Smooth muscle cell (in vitro differentiated cells): Measurements from ENCODE around the gene FAF2. TPM values are rescaled to one million over a fixed set of nuclear protein-coding genes. Genes with fewer than 3 reads are reported as not detected.

Experiments
- DNase-seq: peaks from one replicate; lab custom pipeline; 2025; ENCODE audit not compliant: unreplicated experiment; lab: John Stamatoyannopoulos, UW
- H2AFZ ChIP-seq: fragments of 200-600 bp; sonication (generic); 2 replicates; pipeline ENCODE4 v1.6.0; 2016; ENCODE audit warnings: antibody characterized with exemption, low read depth, mild to moderate bottlenecking
- H3F3A ChIP-seq: fragments of 200-600 bp; sonication (generic); 2 replicates; pipeline ENCODE4 v1.6.0; 2017; ENCODE audit warnings: antibody characterized with exemption, low read depth
- H3K27ac ChIP-seq: fragments of 200-600 bp; sonication (generic); 2 replicates; pipeline ENCODE4 v1.5.1; 2016; ENCODE audit warnings: low read depth, mild to moderate bottlenecking
- H3K27me3 ChIP-seq: fragments of 200-600 bp; sonication (generic); 2 replicates; pipeline ENCODE4 v1.6.1; 2016; ENCODE audit warnings: low read depth, mild to moderate bottlenecking
- H3K36me3 ChIP-seq: fragments of 200-600 bp; sonication (generic); 2 replicates; pipeline ENCODE4 v1.5.1; 2016; ENCODE audit warnings: low read depth
- H3K4me1 ChIP-seq: fragments of 200-600 bp; sonication (generic); 2 replicates; pipeline ENCODE4 v1.5.1; 2016; ENCODE audit warnings: low read depth
- H3K4me2 ChIP-seq: fragments of 200-600 bp; sonication (generic); 2 replicates; pipeline ENCODE4 v1.6.0; 2016; ENCODE audit warnings: mild to moderate bottlenecking
- H3K4me3 ChIP-seq: fragments of 200-600 bp; sonication (generic); 2 replicates; pipeline ENCODE4 v1.5.1; 2016; ENCODE audit warnings: mild to moderate bottlenecking
- H3K79me2 ChIP-seq: fragments of 200-600 bp; sonication (generic); 2 replicates; pipeline ENCODE4 v1.6.0; 2016; ENCODE audit warnings: low read depth, mild to moderate bottlenecking
- H3K9ac ChIP-seq: fragments of 200-600 bp; sonication (generic); 2 replicates; pipeline ENCODE4 v1.6.0; 2016; ENCODE audit warnings: low read depth
- H3K9me3 ChIP-seq: fragments of 200-600 bp; sonication (generic); replicated peaks from 2 replicates; pipeline ENCODE4 v1.5.1; 2016; ENCODE audit warnings: low read depth
- H4K20me1 ChIP-seq: fragments of 200-600 bp; sonication (generic); 2 replicates; pipeline ENCODE4 v1.6.0; 2016; ENCODE audit warnings: low read depth
- CTCF ChIP-seq: fragments of 200-600 bp; sonication (generic); IDR thresholded peaks from 2 replicates; pipeline ENCODE4 v1.5.1; 2017; ENCODE audit warnings: borderline replicate concordance, mild to moderate bottlenecking, antibody characterized with exemption; ENCODE audit not compliant: insufficient read depth, poor library complexity, severe bottlenecking
- WGBS: methylation state at CpG from one replicate; pipeline ENCODE4 v1.1.7; 2016; ENCODE audit warnings: low lambda C conversion rate; 5-methylcytosine and 5-hydroxymethylcytosine counted together
- polyA plus RNA-seq: library from polyadenylated mRNA; unstranded; fragments of >200 nt; fragmentation: Nextera tagmentation; extraction: Ambion mirVana; gene quantifications from 2 replicates; pipeline ENCODE4 v1.2.1, GENCODE V29; 2016
- total RNA-seq: library from RNA; depleted of rRNA; stranded (reverse); fragments of >200 nt; gene quantifications from 2 replicates; pipeline ENCODE4 v1.2.3, GENCODE V29; 2014

Gene FAF2
- total and polyA plus RNA-seq, 2 experiments from 2014 or later = 38.2 to 51.3 TPM

- Histone ChIP-seq H3K36me3 (no peaks in the 10 kb centered on the region), H4K20me1 (peaks cover 90% of the 10 kb centered on the region)
- no peak for DNase-seq
Observed at GRCh38 chr5:176474476-176474875, 26.3 kb downstream of the FAF2 start.

GRCh38 chr5:176481711-176482110 lies 33.5 kb downstream of the FAF2 start:
- no peak overlapping the region for H3K27ac ChIP-seq
- WGBS = 89% methylated on average over 4 of the region's 4 CpGs
- H3K36me3 ChIP-seq = peaks cover 13% of the 10 kb centered on the region
- no peak for DNase-seq
- no peaks in the 10 kb centered on the region for H3F3A ChIP-seq
- no peak overlapping the region for H2AFZ ChIP-seq
- H3K4me2 ChIP-seq = no peak overlapping the region
- H3K4me1 ChIP-seq = no peaks in the 10 kb centered on the region
- H3K9me3 ChIP-seq = no peaks in the 10 kb centered on the region
- no peak overlapping the region for H3K9ac ChIP-seq
- peaks cover 87% of the 10 kb centered on the region for H4K20me1 ChIP-seq
- no peaks in the 10 kb centered on the region for H3K27me3 ChIP-seq
- peaks cover 63% of the 10 kb centered on the region for H3K79me2 ChIP-seq
- no peak for TF ChIP-seq CTCF
- no peak overlapping the region for H3K4me3 ChIP-seq

More at GRCh38 chr5:176474476-176474875, 26.3 kb downstream of the FAF2 start:
- Histone ChIP-seq H2AFZ (no peak overlapping the region), H3K27ac (no peak overlapping the region), H3K4me2 (no peak overlapping the region), H3K9ac (no peak overlapping the region), H3K9me3 (no peaks in the 10 kb centered on the region), H3K4me3 (no peak overlapping the region), H3K4me1 (no peaks in the 10 kb centered on the region), H3K27me3 (no peaks in the 10 kb centered on the region), H3K79me2 (peaks cover 67% of the 10 kb centered on the region), H3F3A (no peaks in the 10 kb centered on the region)
- 90% methylated on average over 1 of the region's 1 CpG for WGBS
- TF ChIP-seq CTCF = no peak

GRCh38 chr5:176485176-176485575 lies 37.0 kb downstream of the FAF2 start:
- H3K79me2 ChIP-seq = peaks cover 57% of the 10 kb centered on the region

More at GRCh38 chr5:176485176-176485575, 37.0 kb downstream of the FAF2 start:
- no peaks in the 10 kb centered on the region for H3K9me3 ChIP-seq
- TF ChIP-seq CTCF = no peak
- no peak overlapping the region for H2AFZ ChIP-seq
- peaks cover 89% of the 10 kb centered on the region for H4K20me1 ChIP-seq
- DNase-seq = no peak
- no peak overlapping the region for H3K4me2 ChIP-seq
- no peaks in the 10 kb centered on the region for H3K4me1 ChIP-seq
- 98% methylated on average over 2 of the region's 2 CpGs for WGBS
- H3F3A ChIP-seq = no peaks in the 10 kb centered on the region
- H3K27me3 ChIP-seq = no peaks in the 10 kb centered on the region
- H3K4me3 ChIP-seq = no peak overlapping the region
- H3K36me3 ChIP-seq = peaks cover 19% of the 10 kb centered on the region
- H3K9ac ChIP-seq = no peak overlapping the region
- no peak overlapping the region for H3K27ac ChIP-seq
